ENCODE measurements around the gene PRIM2.
"Not testable (repeated sequence)": the region's sequence is repeated elsewhere in the genome, so short reads cannot be mapped to it uniquely, and the experiment has no call there.

PRIM2 gene

GRCh38 chr6:57423468-57423867 lies 106.0 kb downstream of the PRIM2 start:
- no peak overlapping the region for H3K27ac ChIP-seq (ENCODE audit: low read depth, low read length)
- H4K20me1 ChIP-seq (ENCODE audit: low read depth, low read length): no peaks in the 10 kb centered on the region
- TF ChIP-seq, protein P1, sequence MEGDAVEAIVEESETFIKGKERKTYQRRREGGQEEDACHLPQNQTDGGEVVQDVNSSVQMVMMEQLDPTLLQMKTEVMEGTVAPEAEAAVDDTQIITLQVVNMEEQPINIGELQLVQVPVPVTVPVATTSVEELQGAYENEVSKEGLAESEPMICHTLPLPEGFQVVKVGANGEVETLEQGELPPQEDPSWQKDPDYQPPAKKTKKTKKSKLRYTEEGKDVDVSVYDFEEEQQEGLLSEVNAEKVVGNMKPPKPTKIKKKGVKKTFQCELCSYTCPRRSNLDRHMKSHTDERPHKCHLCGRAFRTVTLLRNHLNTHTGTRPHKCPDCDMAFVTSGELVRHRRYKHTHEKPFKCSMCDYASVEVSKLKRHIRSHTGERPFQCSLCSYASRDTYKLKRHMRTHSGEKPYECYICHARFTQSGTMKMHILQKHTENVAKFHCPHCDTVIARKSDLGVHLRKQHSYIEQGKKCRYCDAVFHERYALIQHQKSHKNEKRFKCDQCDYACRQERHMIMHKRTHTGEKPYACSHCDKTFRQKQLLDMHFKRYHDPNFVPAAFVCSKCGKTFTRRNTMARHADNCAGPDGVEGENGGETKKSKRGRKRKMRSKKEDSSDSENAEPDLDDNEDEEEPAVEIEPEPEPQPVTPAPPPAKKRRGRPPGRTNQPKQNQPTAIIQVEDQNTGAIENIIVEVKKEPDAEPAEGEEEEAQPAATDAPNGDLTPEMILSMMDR (IDR thresholded peaks at IDR 0.05; ENCODE audit: insufficient read depth, low read length, poor library complexity, severe bottlenecking): no peak
- TF ChIP-seq EZH2phosphoT487 (conservative IDR thresholded peaks at IDR 0.05; ENCODE audit: low read length): no peak
- H3K9me3 ChIP-seq (ENCODE audit: insufficient read depth, low read length): no peaks in the 10 kb centered on the region
- no peaks in the 10 kb centered on the region for H3K27me3 ChIP-seq (ENCODE audit: low read length)
- no peaks in the 10 kb centered on the region for H3F3A ChIP-seq (ENCODE audit: insufficient read depth)
- H3K9ac ChIP-seq (ENCODE audit: low read length): no peak overlapping the region
- H3K9me2 ChIP-seq (replicated peaks; ENCODE audit: insufficient read depth, low read length): no peaks in the 10 kb centered on the region
- no peaks in the 10 kb centered on the region for H3K79me2 ChIP-seq (ENCODE audit: insufficient read depth, low read length)
- no peak overlapping the region for H3K4me3 ChIP-seq (ENCODE audit: insufficient read depth, low read length, poor library complexity, severe bottlenecking)
- no peak overlapping the region for H3K4me2 ChIP-seq (ENCODE audit: low read depth, low read length, poor library complexity, severe bottlenecking)
- H2AFZ ChIP-seq (ENCODE audit: low read depth, low read length, severe bottlenecking): no peak overlapping the region
- H3K36me3 ChIP-seq (ENCODE audit: low read length): no peaks in the 10 kb centered on the region; the same call in 1 of the 2 replicates

GRCh38 chr6:57431742-57432141 lies 114.3 kb downstream of the PRIM2 start:
- not testable (repeated sequence) for H3K9me2 ChIP-seq (replicated peaks; ENCODE audit: insufficient read depth, low read length); H3K4me3 ChIP-seq (ENCODE audit: insufficient read depth, low read length, poor library complexity, severe bottlenecking); H3K4me2 ChIP-seq (ENCODE audit: low read depth, low read length, poor library complexity, severe bottlenecking); H3K9ac ChIP-seq (ENCODE audit: low read length); H4K20me1 ChIP-seq (ENCODE audit: low read depth, low read length); H3K79me2 ChIP-seq (ENCODE audit: insufficient read depth, low read length); H3K27me3 ChIP-seq (ENCODE audit: low read length); H3K36me3 ChIP-seq (ENCODE audit: low read length); H3K27ac ChIP-seq (ENCODE audit: low read depth, low read length); H2AFZ ChIP-seq (ENCODE audit: low read depth, low read length, severe bottlenecking); H3K9me3 ChIP-seq (ENCODE audit: insufficient read depth, low read length); H3F3A ChIP-seq (ENCODE audit: insufficient read depth)

DNA sequence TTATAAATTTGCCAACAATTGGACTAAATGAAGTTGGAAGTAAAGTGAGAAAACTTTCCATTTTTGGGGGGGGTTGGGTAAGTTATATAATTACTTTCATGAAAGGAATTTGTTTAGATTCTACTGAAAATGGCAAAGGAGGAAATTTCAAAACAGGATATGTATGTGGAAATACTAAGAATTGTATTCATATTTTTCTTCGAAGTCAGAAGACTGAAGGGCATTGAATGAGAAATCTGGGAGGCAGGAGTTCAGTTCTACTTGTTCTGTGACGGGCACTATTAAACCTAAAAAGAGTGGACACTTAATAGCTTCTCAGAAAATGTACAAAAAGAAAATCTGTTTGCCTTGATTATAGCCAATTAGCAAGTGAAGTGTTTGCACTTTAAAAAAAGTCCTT lies 114.7 kb downstream of the PRIM2 start:
- no peaks in the 10 kb centered on the region for H3K9me2 ChIP-seq (replicated peaks; ENCODE audit: insufficient read depth, low read length)
- no peak for TF ChIP-seq EZH2phosphoT487 (conservative IDR thresholded peaks at IDR 0.05; ENCODE audit: low read length)
- peaks cover 4% of the 10 kb centered on the region; the same call in 1 of the 2 replicates for H3F3A ChIP-seq (ENCODE audit: insufficient read depth)
- H3K36me3 ChIP-seq (ENCODE audit: low read length): no peaks in the 10 kb centered on the region; the same call in 1 of the 2 replicates
- H3K27me3 ChIP-seq (ENCODE audit: low read length): no peaks in the 10 kb centered on the region
- no peaks in the 10 kb centered on the region for H4K20me1 ChIP-seq (ENCODE audit: low read depth, low read length)
- no peaks in the 10 kb centered on the region; the same call in 1 of the 2 replicates for H3K79me2 ChIP-seq (ENCODE audit: insufficient read depth, low read length)
- H3K9me3 ChIP-seq (ENCODE audit: insufficient read depth, low read length): no peaks in the 10 kb centered on the region
- no peak overlapping the region for H3K4me2 ChIP-seq (ENCODE audit: low read depth, low read length, poor library complexity, severe bottlenecking)
- no peak overlapping the region for H2AFZ ChIP-seq (ENCODE audit: low read depth, low read length, severe bottlenecking)
- no peak overlapping the region for H3K4me3 ChIP-seq (ENCODE audit: insufficient read depth, low read length, poor library complexity, severe bottlenecking)
- no peak overlapping the region for H3K9ac ChIP-seq (ENCODE audit: low read length)
- no peak overlapping the region for H3K27ac ChIP-seq (ENCODE audit: low read depth, low read length)

DNA sequence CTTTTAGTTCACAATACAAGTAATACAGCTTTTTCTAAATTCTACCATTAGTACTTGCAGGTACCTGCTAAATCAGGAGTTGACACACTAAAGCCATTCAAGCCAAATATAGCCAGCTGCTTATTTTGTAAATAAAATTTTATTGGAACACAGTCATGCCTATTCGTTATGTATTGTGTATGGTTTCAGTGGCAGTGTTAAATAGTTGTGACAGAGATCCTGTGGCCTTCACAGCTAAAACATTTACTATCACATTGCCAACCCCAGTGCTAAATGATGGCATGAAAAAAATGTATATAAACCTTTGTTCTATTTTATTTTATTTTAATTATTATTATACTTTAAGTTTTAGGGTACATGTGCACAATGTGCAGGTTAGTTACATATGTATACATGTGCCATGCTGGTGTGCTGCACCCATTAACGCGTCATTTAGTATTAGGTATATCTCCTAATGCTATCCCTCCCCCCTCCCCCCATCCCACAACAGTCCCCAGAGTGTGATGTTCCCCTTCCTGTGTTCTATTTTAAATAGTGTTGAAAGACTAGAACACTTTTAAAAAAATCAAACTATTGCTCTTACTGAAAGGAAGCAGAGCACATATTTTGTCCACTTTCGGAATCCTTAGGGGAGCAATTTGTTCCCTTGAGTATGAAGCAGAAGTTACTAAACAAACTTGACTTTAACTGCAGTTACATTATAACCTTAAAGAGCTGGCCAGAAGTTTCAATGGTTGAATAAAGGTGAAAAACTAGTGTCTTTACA lies 115.7 kb downstream of the PRIM2 start:
- Histone ChIP-seq H3K4me2 (ENCODE audit: low read depth, low read length, poor library complexity, severe bottlenecking) (no peak overlapping the region), H3K9me2 (replicated peaks; ENCODE audit: insufficient read depth, low read length) (no peaks in the 10 kb centered on the region), H2AFZ (ENCODE audit: low read depth, low read length, severe bottlenecking) (no peak overlapping the region), H3F3A (ENCODE audit: insufficient read depth) (peaks cover 4% of the 10 kb centered on the region; the same call in 1 of the 2 replicates), H3K79me2 (ENCODE audit: insufficient read depth, low read length) (no peaks in the 10 kb centered on the region; the same call in 1 of the 2 replicates), H3K9me3 (ENCODE audit: insufficient read depth, low read length) (no peaks in the 10 kb centered on the region), H3K9ac (ENCODE audit: low read length) (no peak overlapping the region), H4K20me1 (ENCODE audit: low read depth, low read length) (no peaks in the 10 kb centered on the region), H3K27me3 (ENCODE audit: low read length) (no peaks in the 10 kb centered on the region), H3K36me3 (ENCODE audit: low read length) (no peaks in the 10 kb centered on the region; the same call in 1 of the 2 replicates), H3K4me3 (ENCODE audit: insufficient read depth, low read length, poor library complexity, severe bottlenecking) (no peak overlapping the region), H3K27ac (ENCODE audit: low read depth, low read length) (no peak overlapping the region)
- no peak for TF ChIP-seq EZH2phosphoT487 (conservative IDR thresholded peaks at IDR 0.05; ENCODE audit: low read length)
- TF ChIP-seq, protein P1 (IDR thresholded peaks at IDR 0.05; ENCODE audit: insufficient read depth, low read length, poor library complexity, severe bottlenecking): no peak

- not testable (repeated sequence) for H3K27me3 ChIP-seq (ENCODE audit: low read length); H3K9me2 ChIP-seq (replicated peaks; ENCODE audit: insufficient read depth, low read length); H2AFZ ChIP-seq (ENCODE audit: low read depth, low read length, severe bottlenecking); H3K4me3 ChIP-seq (ENCODE audit: insufficient read depth, low read length, poor library complexity, severe bottlenecking); H3K9me3 ChIP-seq (ENCODE audit: insufficient read depth, low read length); H3K9ac ChIP-seq (ENCODE audit: low read length); H3K79me2 ChIP-seq (ENCODE audit: insufficient read depth, low read length); H3K36me3 ChIP-seq (ENCODE audit: low read length); H3F3A ChIP-seq (ENCODE audit: insufficient read depth); H3K4me2 ChIP-seq (ENCODE audit: low read depth, low read length, poor library complexity, severe bottlenecking); H3K27ac ChIP-seq (ENCODE audit: low read depth, low read length); H4K20me1 ChIP-seq (ENCODE audit: low read depth, low read length)
Measured at GRCh38 chr6:57433790-57434189, 116.4 kb downstream of the PRIM2 start.
